ENCODE results near the gene GRM5.

GRCh38 chr11:88529426-88529825 is 536.4 kb downstream of the GRM5 start:
- TF ChIP-seq POLR2A (IDR thresholded peaks at IDR 0.05): no peak
- TF ChIP-seq, protein P1, sequence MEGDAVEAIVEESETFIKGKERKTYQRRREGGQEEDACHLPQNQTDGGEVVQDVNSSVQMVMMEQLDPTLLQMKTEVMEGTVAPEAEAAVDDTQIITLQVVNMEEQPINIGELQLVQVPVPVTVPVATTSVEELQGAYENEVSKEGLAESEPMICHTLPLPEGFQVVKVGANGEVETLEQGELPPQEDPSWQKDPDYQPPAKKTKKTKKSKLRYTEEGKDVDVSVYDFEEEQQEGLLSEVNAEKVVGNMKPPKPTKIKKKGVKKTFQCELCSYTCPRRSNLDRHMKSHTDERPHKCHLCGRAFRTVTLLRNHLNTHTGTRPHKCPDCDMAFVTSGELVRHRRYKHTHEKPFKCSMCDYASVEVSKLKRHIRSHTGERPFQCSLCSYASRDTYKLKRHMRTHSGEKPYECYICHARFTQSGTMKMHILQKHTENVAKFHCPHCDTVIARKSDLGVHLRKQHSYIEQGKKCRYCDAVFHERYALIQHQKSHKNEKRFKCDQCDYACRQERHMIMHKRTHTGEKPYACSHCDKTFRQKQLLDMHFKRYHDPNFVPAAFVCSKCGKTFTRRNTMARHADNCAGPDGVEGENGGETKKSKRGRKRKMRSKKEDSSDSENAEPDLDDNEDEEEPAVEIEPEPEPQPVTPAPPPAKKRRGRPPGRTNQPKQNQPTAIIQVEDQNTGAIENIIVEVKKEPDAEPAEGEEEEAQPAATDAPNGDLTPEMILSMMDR (IDR thresholded peaks at IDR 0.05): no peak

Data from esophagus squamous epithelium (tissue), 4 donors.